ENCODE results near the gene STK38L. TPM values are rescaled to one million over a fixed set of nuclear protein-coding genes. Genes with fewer than 3 reads are reported as not detected.

Gene STK38L
- total and polyA plus RNA-seq, 2 of the 8 experiments (the other 6 are each of a cell fraction or from before 2014, with no cell fraction given) = 8.1 to 63.6 TPM

DNA sequence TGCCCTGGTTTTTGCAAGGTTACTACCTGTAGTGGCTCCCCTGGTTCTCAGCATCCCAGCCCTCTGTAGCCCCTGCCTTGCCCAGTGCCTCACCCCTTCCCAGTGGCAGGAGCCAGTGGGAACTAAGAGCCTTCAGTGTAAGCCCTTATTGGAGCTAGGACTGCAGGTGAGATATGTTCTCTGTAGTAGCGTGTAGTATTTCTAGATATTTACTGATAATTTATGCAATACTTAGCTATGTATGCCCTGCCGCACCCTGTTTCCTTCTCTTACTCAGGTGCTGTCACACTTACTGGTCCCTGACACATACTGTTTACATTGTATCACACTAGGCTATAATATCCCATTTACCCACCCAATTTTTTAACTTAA, 92.2 kb downstream of the STK38L start:
- Histone ChIP-seq H3K79me2 (ENCODE audit: control insufficient read depth in 1 of 2, insufficient read depth in 2 of 2, low read length in 2 of 2) (peaks cover 0 to 52% of the 10 kb centered on the region in 2 experiments; a peak in 2 of 4 replicates), H3K56ac (replicated peaks; ENCODE audit: insufficient read length, low read depth, low read length) (no peak overlapping the region), H3K23me2 (ENCODE audit: low read depth, low read length) (peaks cover 12% of the 10 kb centered on the region), H3K4me2 (ENCODE audit: insufficient read depth in 1 of 2, low read depth in 2 of 2, low read length in 2 of 2) (no peak overlapping the region), H3K9me3 (ENCODE audit: insufficient read depth in 2 of 2, low read depth in 1 of 2, low read length in 1 of 2) (no peaks in the 10 kb centered on the region), H4K8ac (ENCODE audit: extremely low read depth, insufficient read depth, low read length) (no peak overlapping the region), H3K4ac (replicated peaks; ENCODE audit: insufficient read length, low read depth, low read length) (no peak overlapping the region), H3K14ac (ENCODE audit: insufficient read length) (no peak overlapping the region), H3K27ac (ENCODE audit: low read depth, low read length) (no peak overlapping the region), H4K20me1 (replicated peaks in 1 of 2; ENCODE audit: control insufficient read depth in 1 of 2, insufficient read depth in 2 of 2, low read length in 2 of 2) (peaks cover 0 to 3% of the 10 kb centered on the region in 2 experiments), H4K91ac (replicated peaks; ENCODE audit: insufficient read length, low read length) (no peak overlapping the region), H3K27me3 (replicated peaks in 1 of 4; ENCODE audit: control insufficient read depth in 3 of 4, extremely low read depth in 1 of 4, insufficient read depth in 3 of 4, low read length in 3 of 4) (peaks cover 3 to 14% (median 7%) of the 10 kb centered on the region in 4 experiments; a peak in 6 of 7 replicates), H3K4me3 (ENCODE audit: extremely low read depth in 1 of 4, insufficient read depth in 2 of 4, low read depth in 3 of 4, low read length in 4 of 4) (no peak overlapping the region), H2AK5ac (ENCODE audit: low read depth, low read length) (no peak overlapping the region), H2AFZ (ENCODE audit: low read length) (no peak overlapping the region), H2BK15ac (ENCODE audit: low read length) (no peak overlapping the region), H2BK12ac (ENCODE audit: low read depth, low read length) (no peak overlapping the region), H2BK20ac (ENCODE audit: low read length) (no peak overlapping the region), H3K23ac (ENCODE audit: insufficient read length) (no peak overlapping the region), H4K5ac (ENCODE audit: insufficient read length, low read depth, low read length) (no peak overlapping the region), H3K4me1 (replicated peaks in 1 of 4; ENCODE audit: control insufficient read depth in 3 of 4, insufficient read depth in 4 of 4, low read length in 3 of 4) (peaks cover 0 to 8% (median 2%) of the 10 kb centered on the region in 4 experiments; a peak in 5 of 7 replicates), H2BK5ac (ENCODE audit: low read depth, low read length) (no peak overlapping the region), H3K18ac (ENCODE audit: extremely low read depth, low read length) (no peak overlapping the region), H3K9ac (replicated peaks in 1 of 4; ENCODE audit: extremely low read depth in 1 of 4, low read depth in 3 of 4, low read length in 3 of 4) (no peak overlapping the region), H2BK120ac (replicated peaks; ENCODE audit: low read depth, low read length) (no peak overlapping the region), H3K36me3 (ENCODE audit: control insufficient read depth in 2 of 4, insufficient read depth in 4 of 4, low read length in 3 of 4) (no peaks in the 10 kb centered on the region), H3K79me1 (ENCODE audit: low read depth, low read length) (peaks cover 5% of the 10 kb centered on the region; the same call in 1 of the 2 replicates)
- no peak for TF ChIP-seq SIRT6 (IDR thresholded peaks at IDR 0.05; ENCODE audit: low read length)
- no peak for TF ChIP-seq EGR1 (IDR thresholded peaks at IDR 0.05; ENCODE audit: borderline replicate concordance, low read depth, low read length)
- TF ChIP-seq NRF1 (IDR thresholded peaks at IDR 0.05; ENCODE audit: low read depth, low read length) = no peak
- no peak for TF ChIP-seq BRCA1 (IDR thresholded peaks at IDR 0.05; ENCODE audit: low read depth, low read length)
- TF ChIP-seq BACH1 (IDR thresholded peaks at IDR 0.05; ENCODE audit: low read length) = no peak
- TF ChIP-seq KDM5A (IDR thresholded peaks at IDR 0.05; ENCODE audit: low read length) = no peak
- no peak for TF ChIP-seq SRF (IDR thresholded peaks at IDR 0.05; ENCODE audit: low read depth, low read length)
- no peak for TF ChIP-seq POLR2A (IDR thresholded peaks at IDR 0.05; ENCODE audit: control extremely low read depth in 1 of 2, low read depth in 2 of 2, low read length in 2 of 2)
- no peak for TF ChIP-seq SIX5 (IDR thresholded peaks at IDR 0.05; ENCODE audit: low read depth, low read length)
- TF ChIP-seq SP2 (IDR thresholded peaks at IDR 0.05; ENCODE audit: low read length) = no peak
- no peak for TF ChIP-seq CEBPB (IDR thresholded peaks at IDR 0.05; ENCODE audit: low read depth, low read length)
- no peak for TF ChIP-seq JUND (IDR thresholded peaks at IDR 0.05; ENCODE audit: low read length)
- no peak for TF ChIP-seq MAFK (IDR thresholded peaks at IDR 0.05; ENCODE audit: low read depth, low read length)
- no peak for TF ChIP-seq HDAC2 (IDR thresholded peaks at IDR 0.05; ENCODE audit: borderline replicate concordance in 1 of 2, low read depth in 2 of 2, low read length in 2 of 2)
- no peak for TF ChIP-seq CHD2 (IDR thresholded peaks at IDR 0.05; ENCODE audit: low read length)
- TF ChIP-seq CHD1 (IDR thresholded peaks at IDR 0.05; ENCODE audit: low read depth, low read length) = no peak
- TF ChIP-seq ZNF274 (IDR thresholded peaks at IDR 0.05; ENCODE audit: borderline replicate concordance, extremely low read depth, low read length) = no peak
- POLR2A ChIA-PET (ENCODE audit: partially characterized antibody) = no interaction called here
- CTCF ChIA-PET (ENCODE audit: partially characterized antibody) = interaction anchor here (0.7 to 2.1 kb wide), 2 partner anchors 34 to 49 kb away, joined by 3 to 8 read pairs; no protein-coding TSS in a partner anchor
- FAIRE-seq (no peak), DNase-seq (ENCODE audit: low read depth in 1 of 2, low spot score in 2 of 2) (no peak)
- WGBS, 2 experiments (ENCODE audit: extremely low coverage in 1 of 2, insufficient coverage in 1 of 2, insufficient read length in 1 of 2, insufficient replicate concordance in 2 of 2, low coverage in 1 of 2, low lambda C conversion rate in 2 of 2, missing lambda C conversion rate in 1 of 2) = 95% methylated on average over 2 of the region's 2 CpGs; no CpG with 5 or more reads in 1 of the 2 experiments

All from H1 (cell line).